ENCODE results near the gene ASB10. TPM values are rescaled to one million over a fixed set of nuclear protein-coding genes. Genes with fewer than 3 reads are reported as not detected.
A peak's percentile ranks its signal among the peaks of the same experiment; 100 is the strongest.

Gene ASB10
- total RNA-seq, 1 donor, result not detected

- no peak for TF ChIP-seq CTCF (IDR thresholded peaks at IDR 0.05; ENCODE audit: extremely low read depth, low read depth, low read length)
- Histone ChIP-seq H3K4me1 (ENCODE audit: insufficient read depth, low read length) (peaks cover 42% of the 10 kb centered on the region), H3K27me3 (ENCODE audit: insufficient read depth, low read length) (no peaks in the 10 kb centered on the region), H4K20me1 (ENCODE audit: insufficient read depth, low read length) (peaks cover 23% of the 10 kb centered on the region), H3K4me2 (ENCODE audit: insufficient read depth, low read length) (no peak overlapping the region), H3K79me2 (ENCODE audit: insufficient read depth, low read length) (peaks cover 51% of the 10 kb centered on the region), H3K4me3 (ENCODE audit: insufficient read depth, low read length) (no peak overlapping the region), H2AFZ (ENCODE audit: low read length) (no peak overlapping the region), H3K36me3 (ENCODE audit: insufficient read depth, low read length) (peaks cover 14% of the 10 kb centered on the region), H3K9me3 (ENCODE audit: low read depth, low read length) (no peaks in the 10 kb centered on the region), H3K27ac (ENCODE audit: low read depth, low read length) (no peak overlapping the region)
- peak; percentile 76 for DNase-seq (ENCODE audit: insufficient read length, low spot score, missing footprints)
Measured at GRCh38 chr7:151229249-151229648, 42.2 kb upstream of the ASB10 start.

GRCh38 chr7:151228024-151228866 lies 41.2 kb upstream of the ASB10 start:
- H2AFZ ChIP-seq (ENCODE audit: low read length), result peak overlapping the region; percentile 97

GRCh38 chr7:151226875-151227782 lies 40.1 kb upstream of the ASB10 start, which contains the start of gene ABCF2:
Gene ABCF2, minus strand, starts transcription at chr7:151227205. Its CDS starts 747 bp downstream, at chr7:151226458.
- no peak for TF ChIP-seq CTCF (IDR thresholded peaks at IDR 0.05; ENCODE audit: extremely low read depth, low read depth, low read length)
- H3K4me3 ChIP-seq (ENCODE audit: insufficient read depth, low read length), result peak within 1 kb of the TSS; percentile 90
- peaks cover 33% of the 10 kb centered on the region for H3K4me1 ChIP-seq (ENCODE audit: insufficient read depth, low read length)
- peak within 1 kb of the TSS; percentile 83 for H3K27ac ChIP-seq (ENCODE audit: low read depth, low read length)
- peaks cover 32% of the 10 kb centered on the region for H3K79me2 ChIP-seq (ENCODE audit: insufficient read depth, low read length)
- peak within 1 kb of the TSS; percentile 97 for H2AFZ ChIP-seq (ENCODE audit: low read length)
- H3K4me2 ChIP-seq (ENCODE audit: insufficient read depth, low read length), result peak within 1 kb of the TSS; percentile 97
- peak; percentile 99 for DNase-seq (ENCODE audit: insufficient read length, low spot score, missing footprints)
- no peaks in the 10 kb centered on the region for H3K27me3 ChIP-seq (ENCODE audit: insufficient read depth, low read length)
- H3K9me3 ChIP-seq (ENCODE audit: low read depth, low read length), result no peaks in the 10 kb centered on the region
- peaks cover 29% of the 10 kb centered on the region for H3K36me3 ChIP-seq (ENCODE audit: insufficient read depth, low read length)
- H4K20me1 ChIP-seq (ENCODE audit: insufficient read depth, low read length), result peaks cover 13% of the 10 kb centered on the region

More at GRCh38 chr7:151228024-151228866, 41.2 kb upstream of the ASB10 start:
- peaks cover 18% of the 10 kb centered on the region for H3K36me3 ChIP-seq (ENCODE audit: insufficient read depth, low read length)
- peak overlapping the region; percentile 97 for H3K4me2 ChIP-seq (ENCODE audit: insufficient read depth, low read length)
- no peaks in the 10 kb centered on the region for H3K27me3 ChIP-seq (ENCODE audit: insufficient read depth, low read length)
- peak; percentile 78 for DNase-seq (ENCODE audit: insufficient read length, low spot score, missing footprints)
- peak overlapping the region; percentile 65 for H3K27ac ChIP-seq (ENCODE audit: low read depth, low read length)
- H4K20me1 ChIP-seq (ENCODE audit: insufficient read depth, low read length), result peaks cover 13% of the 10 kb centered on the region
- H3K79me2 ChIP-seq (ENCODE audit: insufficient read depth, low read length), result peaks cover 43% of the 10 kb centered on the region
- peaks cover 33% of the 10 kb centered on the region for H3K4me1 ChIP-seq (ENCODE audit: insufficient read depth, low read length)
- H3K9me3 ChIP-seq (ENCODE audit: low read depth, low read length), result no peaks in the 10 kb centered on the region
- TF ChIP-seq CTCF (IDR thresholded peaks at IDR 0.05; ENCODE audit: extremely low read depth, low read depth, low read length), result no peak
- peak overlapping the region; percentile 90 for H3K4me3 ChIP-seq (ENCODE audit: insufficient read depth, low read length)
